ENCODE results near the gene CACNA1E. TPM values are rescaled to one million over a fixed set of nuclear protein-coding genes. Genes with fewer than 3 reads are reported as not detected.

CACNA1E gene
- total RNA-seq, 1 donor from 2014 or later: not detected

GRCh38 chr1:181704546-181704945, 221.2 kb downstream of the CACNA1E start:
- Mint-ChIP-seq H3K4me1 (ENCODE audit: low read depth) (no peaks in the 10 kb centered on the region), H3K4me3 (ENCODE audit: unreplicated experiment) (no peak overlapping the region), H3K36me3 (ENCODE audit: low read depth) (no peaks in the 10 kb centered on the region), H3K27me3 (ENCODE audit: low read depth) (no peaks in the 10 kb centered on the region), H3K9me3 (ENCODE audit: low read depth) (peaks cover 3% of the 10 kb centered on the region), H3K27ac (ENCODE audit: unreplicated experiment) (no peak overlapping the region)
- no peak for DNase-seq (ENCODE audit: low spot score)
- TF ChIP-seq, protein P1, sequence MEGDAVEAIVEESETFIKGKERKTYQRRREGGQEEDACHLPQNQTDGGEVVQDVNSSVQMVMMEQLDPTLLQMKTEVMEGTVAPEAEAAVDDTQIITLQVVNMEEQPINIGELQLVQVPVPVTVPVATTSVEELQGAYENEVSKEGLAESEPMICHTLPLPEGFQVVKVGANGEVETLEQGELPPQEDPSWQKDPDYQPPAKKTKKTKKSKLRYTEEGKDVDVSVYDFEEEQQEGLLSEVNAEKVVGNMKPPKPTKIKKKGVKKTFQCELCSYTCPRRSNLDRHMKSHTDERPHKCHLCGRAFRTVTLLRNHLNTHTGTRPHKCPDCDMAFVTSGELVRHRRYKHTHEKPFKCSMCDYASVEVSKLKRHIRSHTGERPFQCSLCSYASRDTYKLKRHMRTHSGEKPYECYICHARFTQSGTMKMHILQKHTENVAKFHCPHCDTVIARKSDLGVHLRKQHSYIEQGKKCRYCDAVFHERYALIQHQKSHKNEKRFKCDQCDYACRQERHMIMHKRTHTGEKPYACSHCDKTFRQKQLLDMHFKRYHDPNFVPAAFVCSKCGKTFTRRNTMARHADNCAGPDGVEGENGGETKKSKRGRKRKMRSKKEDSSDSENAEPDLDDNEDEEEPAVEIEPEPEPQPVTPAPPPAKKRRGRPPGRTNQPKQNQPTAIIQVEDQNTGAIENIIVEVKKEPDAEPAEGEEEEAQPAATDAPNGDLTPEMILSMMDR (IDR thresholded peaks at IDR 0.05): no peak

- Mint-ChIP-seq H3K4me1 (ENCODE audit: low read depth) (no peaks in the 10 kb centered on the region), H3K4me3 (ENCODE audit: unreplicated experiment) (no peak overlapping the region), H3K27me3 (ENCODE audit: low read depth) (no peaks in the 10 kb centered on the region), H3K36me3 (ENCODE audit: low read depth) (no peaks in the 10 kb centered on the region), H3K27ac (ENCODE audit: unreplicated experiment) (no peak overlapping the region), H3K9me3 (ENCODE audit: low read depth) (peaks cover 5% of the 10 kb centered on the region)
- TF ChIP-seq, protein P1 (IDR thresholded peaks at IDR 0.05): no peak
- no peak for DNase-seq (ENCODE audit: low spot score)
Observed at GRCh38 chr1:181711820-181712219, 228.5 kb downstream of the CACNA1E start.

- no peak overlapping the region for H3K4me3 Mint-ChIP-seq (ENCODE audit: unreplicated experiment)
- H3K27me3 Mint-ChIP-seq (ENCODE audit: low read depth): no peaks in the 10 kb centered on the region
- TF ChIP-seq, protein P1 (IDR thresholded peaks at IDR 0.05): no peak
- H3K27ac Mint-ChIP-seq (ENCODE audit: unreplicated experiment): no peak overlapping the region
- H3K9me3 Mint-ChIP-seq (ENCODE audit: low read depth): peaks cover 5% of the 10 kb centered on the region
- no peaks in the 10 kb centered on the region for H3K36me3 Mint-ChIP-seq (ENCODE audit: low read depth)
- no peaks in the 10 kb centered on the region for H3K4me1 Mint-ChIP-seq (ENCODE audit: low read depth)
- DNase-seq (ENCODE audit: low spot score): no peak
Observed at GRCh38 chr1:181712711-181713110, 229.4 kb downstream of the CACNA1E start.

DNA sequence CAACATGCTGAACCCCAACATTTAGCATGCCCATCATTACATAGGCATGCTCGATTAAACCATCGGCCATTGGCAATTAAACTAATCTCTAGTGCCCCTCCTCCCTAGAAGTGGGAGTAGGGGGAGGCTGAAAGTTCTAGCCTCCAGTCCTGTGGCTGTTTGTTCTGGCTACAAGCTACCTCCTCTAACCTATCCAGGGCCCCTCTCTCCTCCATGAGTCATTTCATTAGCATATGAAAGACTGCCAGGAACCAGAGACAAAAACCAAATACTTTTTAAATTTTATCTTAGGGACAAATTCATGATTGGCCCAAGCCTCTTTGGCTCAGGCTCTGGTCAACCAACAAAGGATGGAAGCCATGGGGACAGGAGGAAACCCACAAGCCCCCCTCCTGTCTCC, 231.1 kb downstream of the CACNA1E start:
- no peak overlapping the region for H3K4me3 Mint-ChIP-seq (ENCODE audit: unreplicated experiment)
- H3K36me3 Mint-ChIP-seq (ENCODE audit: low read depth): no peaks in the 10 kb centered on the region
- TF ChIP-seq, protein P1 (IDR thresholded peaks at IDR 0.05): no peak
- H3K9me3 Mint-ChIP-seq (ENCODE audit: low read depth): peaks cover 2% of the 10 kb centered on the region
- H3K27me3 Mint-ChIP-seq (ENCODE audit: low read depth): no peaks in the 10 kb centered on the region
- DNase-seq (ENCODE audit: low spot score): no peak
- no peak overlapping the region for H3K27ac Mint-ChIP-seq (ENCODE audit: unreplicated experiment)
- H3K4me1 Mint-ChIP-seq (ENCODE audit: low read depth): no peaks in the 10 kb centered on the region

DNA sequence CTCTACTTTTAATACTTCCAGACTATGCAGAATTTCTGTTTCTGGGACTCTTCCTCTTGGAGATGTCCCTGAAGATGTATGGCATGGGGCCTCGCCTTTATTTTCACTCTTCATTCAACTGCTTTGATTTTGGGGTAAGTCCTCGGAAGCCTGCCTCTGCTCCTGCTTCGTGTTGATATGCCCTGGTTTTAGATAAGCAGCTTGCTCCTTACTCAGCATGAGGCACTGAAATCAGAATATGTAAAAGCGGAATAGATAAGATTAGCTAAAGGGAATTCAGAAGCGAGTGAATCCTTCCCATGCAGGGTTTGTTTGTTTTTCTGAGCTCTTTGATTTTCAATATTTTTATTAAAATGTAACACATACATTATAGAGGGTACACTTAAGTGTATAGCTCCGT, 234.7 kb downstream of the CACNA1E start:
- DNase-seq (ENCODE audit: low spot score): no peak
- peaks cover 3% of the 10 kb centered on the region for H3K9me3 Mint-ChIP-seq (ENCODE audit: low read depth)
- TF ChIP-seq, protein P1 (IDR thresholded peaks at IDR 0.05): no peak
- H3K36me3 Mint-ChIP-seq (ENCODE audit: low read depth): no peaks in the 10 kb centered on the region
- H3K27ac Mint-ChIP-seq (ENCODE audit: unreplicated experiment): no peak overlapping the region
- no peak overlapping the region for H3K4me3 Mint-ChIP-seq (ENCODE audit: unreplicated experiment)
- no peaks in the 10 kb centered on the region for H3K27me3 Mint-ChIP-seq (ENCODE audit: low read depth)
- H3K4me1 Mint-ChIP-seq (ENCODE audit: low read depth): no peaks in the 10 kb centered on the region
